ENCODE measurements around the gene TMEM87A. TPM values are rescaled to one million over a fixed set of nuclear protein-coding genes. Genes with fewer than 3 reads are reported as not detected.

TMEM87A gene
- total RNA-seq, 4 donors from 2014 or later: 106 to 187 (median 125) TPM

DNA sequence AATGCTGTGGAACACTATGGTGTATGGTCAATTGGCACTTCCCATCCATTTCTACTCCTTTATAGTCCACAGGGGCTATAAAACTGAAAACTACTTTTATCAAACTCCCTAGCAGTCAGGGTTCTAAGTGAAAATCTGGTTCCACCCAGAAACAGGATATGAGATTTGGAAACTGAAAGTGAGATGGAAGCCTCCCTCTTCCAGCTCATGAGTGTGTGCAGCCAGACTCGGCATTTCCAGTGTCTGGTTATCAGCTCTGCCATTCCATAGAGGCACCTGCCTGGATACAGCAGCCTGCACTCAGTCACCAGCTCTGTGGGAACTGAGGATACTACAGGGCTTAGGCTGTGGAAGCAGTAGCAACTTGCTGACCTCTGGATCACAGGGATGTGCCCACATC lies 102.1 kb downstream of the TMEM87A start:
- intact Hi-C loops (cut with DNase I): no loop called here
- H3K4me1 ChIP-seq: no peaks in the 10 kb centered on the region
- no peak for DNase-seq
- 71 to 89% methylated on average over 1 of the region's 1 CpG for WGBS, 2 donors
- H3K36me3 ChIP-seq: peaks cover 51 to 55% of the 10 kb centered on the region in 2 donors
- TF ChIP-seq, protein P1, sequence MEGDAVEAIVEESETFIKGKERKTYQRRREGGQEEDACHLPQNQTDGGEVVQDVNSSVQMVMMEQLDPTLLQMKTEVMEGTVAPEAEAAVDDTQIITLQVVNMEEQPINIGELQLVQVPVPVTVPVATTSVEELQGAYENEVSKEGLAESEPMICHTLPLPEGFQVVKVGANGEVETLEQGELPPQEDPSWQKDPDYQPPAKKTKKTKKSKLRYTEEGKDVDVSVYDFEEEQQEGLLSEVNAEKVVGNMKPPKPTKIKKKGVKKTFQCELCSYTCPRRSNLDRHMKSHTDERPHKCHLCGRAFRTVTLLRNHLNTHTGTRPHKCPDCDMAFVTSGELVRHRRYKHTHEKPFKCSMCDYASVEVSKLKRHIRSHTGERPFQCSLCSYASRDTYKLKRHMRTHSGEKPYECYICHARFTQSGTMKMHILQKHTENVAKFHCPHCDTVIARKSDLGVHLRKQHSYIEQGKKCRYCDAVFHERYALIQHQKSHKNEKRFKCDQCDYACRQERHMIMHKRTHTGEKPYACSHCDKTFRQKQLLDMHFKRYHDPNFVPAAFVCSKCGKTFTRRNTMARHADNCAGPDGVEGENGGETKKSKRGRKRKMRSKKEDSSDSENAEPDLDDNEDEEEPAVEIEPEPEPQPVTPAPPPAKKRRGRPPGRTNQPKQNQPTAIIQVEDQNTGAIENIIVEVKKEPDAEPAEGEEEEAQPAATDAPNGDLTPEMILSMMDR (IDR thresholded peaks at IDR 0.05): no peak
- TF ChIP-seq POLR2A (IDR thresholded peaks at IDR 0.05): no peak
- no peak overlapping the region for H3K27ac ChIP-seq
- no peaks in the 10 kb centered on the region for H3K9me3 ChIP-seq
- no peaks in the 10 kb centered on the region for H3K27me3 ChIP-seq
- no peak overlapping the region for H3K4me3 ChIP-seq (replicated peaks in 1 of 3)

DNA sequence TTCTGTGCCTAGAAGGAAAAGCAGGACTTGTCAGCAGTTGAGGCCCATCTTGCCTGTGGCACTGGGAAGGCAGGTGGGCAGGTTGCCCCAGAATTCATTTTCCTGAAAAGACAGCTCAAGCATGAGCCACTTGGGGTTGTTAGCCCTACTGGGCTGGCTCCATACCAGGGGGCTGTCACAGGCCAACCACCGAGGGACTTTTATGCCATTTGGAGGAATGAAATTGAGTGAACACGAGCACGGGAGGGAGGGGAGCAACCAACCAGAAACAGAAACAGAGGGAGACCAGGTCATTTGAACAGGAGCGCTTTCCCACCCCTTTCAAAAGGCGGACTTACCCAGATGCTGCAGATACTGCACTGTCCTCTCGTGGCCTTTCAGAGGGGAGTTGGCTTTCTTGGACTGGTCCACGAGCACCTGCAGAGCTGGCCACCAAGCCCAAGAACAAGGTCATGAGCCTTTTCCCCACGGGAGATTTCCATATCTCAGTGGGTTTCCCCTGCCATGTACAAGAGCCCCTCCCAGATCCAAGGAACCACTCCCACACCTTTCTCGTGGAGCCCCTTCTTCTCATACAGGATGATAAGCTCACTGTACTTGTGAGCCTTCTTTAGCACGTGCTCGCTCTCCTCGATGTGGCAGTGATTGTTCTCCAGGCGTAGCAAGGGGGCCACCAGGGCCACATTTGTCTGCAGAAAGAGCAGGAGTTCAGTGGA lies 106.8 kb downstream of the TMEM87A start:
- Histone ChIP-seq H3K4me3 (replicated peaks in 1 of 3) (no peak overlapping the region), H3K36me3 (peaks cover 59 to 71% of the 10 kb centered on the region in 2 donors), H3K27me3 (no peaks in the 10 kb centered on the region), H3K27ac (peak overlapping the region in 1 of 3 donors; percentile 8), H3K9me3 (no peaks in the 10 kb centered on the region), H3K4me1 (peaks cover 8 to 17% of the 10 kb centered on the region in 2 donors)
- intact Hi-C loops (cut with DNase I): no loop called here
- no peak for TF ChIP-seq POLR2A (IDR thresholded peaks at IDR 0.05)
- 89% methylated on average over 13 of the region's 13 CpGs for WGBS, 2 donors
- no peak for DNase-seq

DNA sequence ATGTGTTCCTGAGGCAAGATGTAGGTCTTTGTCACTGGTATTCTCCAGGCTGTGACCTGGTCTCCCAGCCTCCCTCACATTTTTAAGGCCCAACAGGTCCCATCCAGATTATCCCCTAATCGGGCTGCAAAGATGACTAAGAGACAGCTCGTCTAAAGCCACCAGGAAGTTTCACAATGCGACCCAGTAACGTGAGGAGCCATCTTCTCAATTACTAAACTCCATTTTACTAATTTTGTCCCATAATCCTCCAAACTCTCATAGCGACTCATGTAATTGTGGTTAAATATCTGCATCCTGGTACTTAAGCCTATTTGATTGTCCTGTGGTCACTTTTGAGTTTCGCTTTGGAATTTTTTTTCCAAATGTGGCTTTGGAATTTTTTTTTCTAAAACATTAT lies 108.1 kb downstream of the TMEM87A start:
- no peaks in the 10 kb centered on the region for H3K27me3 ChIP-seq
- H3K4me3 ChIP-seq (replicated peaks in 1 of 3): no peak overlapping the region
- H3K27ac ChIP-seq: peak overlapping the region in 1 of 3 donors; percentile 52
- TF ChIP-seq, protein P1 (IDR thresholded peaks at IDR 0.05): no peak
- no peak for TF ChIP-seq POLR2A (IDR thresholded peaks at IDR 0.05)
- peaks cover 62 to 66% of the 10 kb centered on the region in 2 donors for H3K36me3 ChIP-seq
- H3K4me1 ChIP-seq: peaks cover 16 to 23% of the 10 kb centered on the region in 2 donors
- no peaks in the 10 kb centered on the region for H3K9me3 ChIP-seq
- intact Hi-C loops (cut with DNase I): no loop called here
- WGBS, 2 donors: 96 to 97% methylated on average over 6 of the region's 6 CpGs
- no peak for DNase-seq

DNA sequence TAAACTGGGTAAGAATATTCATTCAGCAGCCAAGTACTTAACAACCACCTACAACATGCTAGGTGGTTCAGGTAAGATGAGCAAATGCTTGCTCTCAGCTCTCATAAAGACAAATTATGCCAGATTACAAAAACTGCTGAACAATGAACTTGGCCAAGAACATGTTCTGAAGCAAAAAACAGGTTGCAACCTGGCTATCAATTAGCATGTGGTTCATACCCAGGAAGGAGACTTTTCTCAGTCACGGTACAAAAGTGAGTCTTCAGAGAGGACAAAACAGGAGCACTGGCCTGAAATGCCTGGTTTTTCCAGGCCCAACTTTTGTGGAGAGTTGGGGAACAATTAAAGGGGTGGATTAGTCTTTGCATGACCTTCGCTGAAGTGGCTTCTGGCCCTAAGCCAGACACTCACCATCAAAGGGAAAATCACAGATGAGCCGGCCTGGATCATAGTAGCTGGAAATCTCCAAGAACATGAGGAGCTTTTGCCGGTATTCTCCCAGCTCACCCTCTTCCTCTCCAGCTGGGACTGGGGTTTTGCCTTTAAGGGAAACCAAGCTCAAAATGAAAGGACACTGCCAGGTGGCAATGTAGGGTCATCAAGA lies 109.2 kb downstream of the TMEM87A start:
- no peaks in the 10 kb centered on the region for H3K9me3 ChIP-seq
- H3K36me3 ChIP-seq: peaks cover 61 to 62% of the 10 kb centered on the region in 2 donors
- H3K4me1 ChIP-seq: peaks cover 26 to 33% of the 10 kb centered on the region in 2 donors
- WGBS, 2 donors: 34 to 53% methylated on average over 4 of the region's 4 CpGs
- intact Hi-C loops (cut with DNase I): no loop called here
- no peak for TF ChIP-seq POLR2A (IDR thresholded peaks at IDR 0.05)
- TF ChIP-seq, protein P1 (IDR thresholded peaks at IDR 0.05): no peak
- H3K27me3 ChIP-seq: no peaks in the 10 kb centered on the region
- no peak overlapping the region for H3K4me3 ChIP-seq (replicated peaks in 1 of 3)
- H3K27ac ChIP-seq: peak overlapping the region; percentile 48 to 53 (median 52)
- DNase-seq: peak; percentile 70 to 79

DNA sequence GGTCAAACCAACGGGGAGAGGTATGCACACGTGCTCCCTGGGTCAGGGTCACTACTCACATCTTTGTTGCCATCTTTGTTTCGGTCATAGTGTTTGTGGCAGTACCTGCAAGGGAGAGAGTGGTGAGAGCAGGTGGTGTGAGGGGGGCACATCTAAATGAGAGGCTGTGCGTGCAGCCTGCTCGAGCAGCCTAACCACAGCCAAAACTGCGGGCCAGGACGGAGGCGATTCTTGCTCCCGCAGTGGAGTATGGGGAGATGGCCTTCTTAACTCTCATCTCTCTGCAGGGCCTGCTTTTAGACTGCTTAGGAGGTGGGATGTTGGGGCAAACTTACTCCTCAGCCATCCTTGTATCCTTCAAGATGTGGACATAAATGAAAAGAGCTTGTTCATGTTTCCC lies 109.9 kb downstream of the TMEM87A start:
- intact Hi-C loops (cut with DNase I): no loop called here

More for the DNA sequence above, 109.9 kb downstream of the TMEM87A start:
- Histone ChIP-seq H3K36me3 (peaks cover 60 to 62% of the 10 kb centered on the region in 2 donors), H3K4me1 (peaks cover 32 to 41% of the 10 kb centered on the region in 2 donors), H3K27me3 (no peaks in the 10 kb centered on the region), H3K9me3 (no peaks in the 10 kb centered on the region), H3K27ac (no peak overlapping the region), H3K4me3 (replicated peaks in 1 of 3) (no peak overlapping the region)
- TF ChIP-seq POLR2A (IDR thresholded peaks at IDR 0.05): no peak
- TF ChIP-seq, protein P1 (IDR thresholded peaks at IDR 0.05): no peak
- 98% methylated on average over 9 of the region's 9 CpGs for WGBS, 2 donors
- DNase-seq: no peak

MicroRNAs within 50 kb of the gene (microRNA counts, 767-probe panel; counts per million panel counts)
- 0 to 2,199 counts per million in 2 donors for microRNA hsa-miR-627

Small RNA genes within 50 kb of the gene (microRNA-seq; reads per million reads assigned to microRNA genes)
- 7.7 reads per million, percentile 21 among the genes with 10 or more reads in this experiment for gene MIR627

Small RNA genes within 50 kb of the gene (small RNA-seq; reads per million reads assigned to genes)
- gene MIR627: not detected

Other genes with a start within 250 kb of the TMEM87A start
- gene PLA2G4D, start 178.9 kb downstream of the TMEM87A start, total RNA-seq: not detected
- gene PLA2G4F, start 116.8 kb downstream of the TMEM87A start, total RNA-seq: 10 to 100 TPM in 2 of 4 donors, 1 to 10 TPM in 2; 3.9 to 24.8 (median 14.1) TPM
- gene VPS39, start 65.1 kb downstream of the TMEM87A start, total RNA-seq: 100 to 1,000 TPM in 2 of 4 donors, 10 to 100 TPM in 2; 75.0 to 156 (median 107) TPM
- 10 to 100 TPM; 19.9 to 49.4 (median 22.2) TPM for gene GANC, start 232 bp downstream of the TMEM87A start, total RNA-seq
- 1 to 10 TPM; 3.0 to 6.8 (median 4.0) TPM for gene CAPN3, start 86.1 kb upstream of the TMEM87A start, total RNA-seq
- gene ZNF106, start 217.7 kb upstream of the TMEM87A start, total RNA-seq: 10 to 100 TPM; 42.9 to 54.8 (median 50.3) TPM
- gene SNAP23, start 222.2 kb upstream of the TMEM87A start, total RNA-seq: 10 to 100 TPM; 55.7 to 76.9 (median 69.6) TPM

All from thyroid gland (tissue), 4 donors.